Measurements from ENCODE around the gene SKIL.
"Not testable (repeated sequence)": the region's sequence is repeated elsewhere in the genome, so short reads cannot be mapped to it uniquely, and the experiment has no call there.

SKIL gene

DNA sequence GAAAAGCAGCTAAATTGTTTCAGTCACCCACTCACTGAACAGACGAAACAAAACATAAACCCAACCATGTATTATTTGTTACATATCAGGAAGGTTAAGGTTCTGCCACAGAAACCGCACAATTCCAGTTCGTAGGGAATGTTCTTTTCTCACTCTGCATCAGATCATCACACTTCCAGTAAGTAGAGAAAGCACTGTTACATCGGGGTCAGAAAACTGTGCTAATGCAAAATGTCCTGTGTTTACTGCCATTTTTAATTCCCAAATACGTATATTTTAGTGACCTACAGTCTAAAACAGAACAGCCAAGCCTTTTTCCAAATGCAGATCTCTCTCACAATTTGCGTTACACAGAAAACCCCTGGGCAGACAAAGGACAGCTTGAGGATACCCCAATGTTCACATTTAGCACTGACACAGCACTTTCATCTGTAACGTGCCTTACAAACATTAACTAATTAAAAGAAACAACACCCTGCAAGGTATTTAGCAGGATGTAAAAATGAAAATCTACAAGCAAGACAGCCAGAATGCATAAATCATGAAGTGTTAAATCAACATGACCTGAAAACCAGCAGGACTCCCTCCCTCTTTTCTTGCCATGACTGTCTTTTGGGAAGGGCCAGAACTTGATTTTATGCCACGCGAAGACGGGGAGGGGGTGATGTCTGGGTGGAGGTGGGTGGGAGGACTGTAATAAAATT lies 34.8 kb upstream of the SKIL start:
- in situ Hi-C loops (cut with MboI; ENCODE audit: low sequenced_read_pairs, unreplicated experiment) = no loop called here
- DNase-seq (ENCODE audit: low spot score) = no peak
- TF ChIP-seq, protein P1, sequence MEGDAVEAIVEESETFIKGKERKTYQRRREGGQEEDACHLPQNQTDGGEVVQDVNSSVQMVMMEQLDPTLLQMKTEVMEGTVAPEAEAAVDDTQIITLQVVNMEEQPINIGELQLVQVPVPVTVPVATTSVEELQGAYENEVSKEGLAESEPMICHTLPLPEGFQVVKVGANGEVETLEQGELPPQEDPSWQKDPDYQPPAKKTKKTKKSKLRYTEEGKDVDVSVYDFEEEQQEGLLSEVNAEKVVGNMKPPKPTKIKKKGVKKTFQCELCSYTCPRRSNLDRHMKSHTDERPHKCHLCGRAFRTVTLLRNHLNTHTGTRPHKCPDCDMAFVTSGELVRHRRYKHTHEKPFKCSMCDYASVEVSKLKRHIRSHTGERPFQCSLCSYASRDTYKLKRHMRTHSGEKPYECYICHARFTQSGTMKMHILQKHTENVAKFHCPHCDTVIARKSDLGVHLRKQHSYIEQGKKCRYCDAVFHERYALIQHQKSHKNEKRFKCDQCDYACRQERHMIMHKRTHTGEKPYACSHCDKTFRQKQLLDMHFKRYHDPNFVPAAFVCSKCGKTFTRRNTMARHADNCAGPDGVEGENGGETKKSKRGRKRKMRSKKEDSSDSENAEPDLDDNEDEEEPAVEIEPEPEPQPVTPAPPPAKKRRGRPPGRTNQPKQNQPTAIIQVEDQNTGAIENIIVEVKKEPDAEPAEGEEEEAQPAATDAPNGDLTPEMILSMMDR (IDR thresholded peaks at IDR 0.05; ENCODE audit: borderline replicate concordance, control extremely low read depth, extremely low read depth, insufficient read depth, missing control alignments) = no peak

DNA sequence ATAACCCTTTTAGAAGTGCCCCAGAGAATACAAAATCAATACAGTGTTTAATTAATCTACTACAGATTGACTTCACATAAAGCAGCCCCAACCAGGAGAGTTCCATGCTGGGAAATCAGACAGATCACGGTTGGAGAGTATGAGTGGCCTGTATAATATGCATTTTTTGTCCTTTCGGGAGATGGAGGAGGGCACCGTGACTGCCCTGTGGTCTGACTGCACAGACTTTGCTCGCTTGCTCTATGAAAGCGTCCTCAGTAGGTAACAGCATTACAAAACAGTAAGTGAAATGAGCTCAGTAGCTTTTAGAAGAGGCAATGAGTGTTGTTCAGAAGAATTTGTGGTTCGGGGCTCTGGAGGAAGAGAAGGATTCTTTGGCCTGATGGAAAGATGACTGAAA lies 34.2 kb upstream of the SKIL start:
- in situ Hi-C loops (cut with MboI; ENCODE audit: low sequenced_read_pairs, unreplicated experiment) = no loop called here
- TF ChIP-seq, protein P1 (IDR thresholded peaks at IDR 0.05; ENCODE audit: borderline replicate concordance, control extremely low read depth, extremely low read depth, insufficient read depth, missing control alignments) = no peak
- DNase-seq (ENCODE audit: low spot score) = no peak

DNA sequence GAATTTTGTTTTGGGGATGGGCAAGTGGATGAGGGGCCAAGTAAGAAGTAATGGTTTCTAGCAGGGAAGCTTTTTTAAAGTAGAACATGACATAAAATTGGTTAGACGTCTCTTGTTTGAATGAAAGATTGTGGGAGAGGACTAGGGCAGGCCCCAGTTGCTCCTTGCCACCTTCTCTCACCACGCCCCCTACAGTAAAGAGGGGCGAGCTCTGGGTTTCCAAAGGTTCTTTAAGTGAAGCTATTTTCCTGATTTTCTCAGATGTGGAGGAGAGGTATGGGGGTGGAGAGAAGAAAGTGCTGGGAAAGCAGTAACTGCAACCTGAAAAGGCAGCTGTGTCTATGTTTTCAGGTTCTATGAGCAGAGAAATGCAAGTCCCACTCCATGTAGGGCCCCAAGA lies 32.6 kb upstream of the SKIL start:
- in situ Hi-C loops (cut with MboI; ENCODE audit: low sequenced_read_pairs, unreplicated experiment) = no loop called here
- TF ChIP-seq, protein P1 (IDR thresholded peaks at IDR 0.05; ENCODE audit: borderline replicate concordance, control extremely low read depth, extremely low read depth, insufficient read depth, missing control alignments) = no peak
- no peak for DNase-seq (ENCODE audit: low spot score)

DNA sequence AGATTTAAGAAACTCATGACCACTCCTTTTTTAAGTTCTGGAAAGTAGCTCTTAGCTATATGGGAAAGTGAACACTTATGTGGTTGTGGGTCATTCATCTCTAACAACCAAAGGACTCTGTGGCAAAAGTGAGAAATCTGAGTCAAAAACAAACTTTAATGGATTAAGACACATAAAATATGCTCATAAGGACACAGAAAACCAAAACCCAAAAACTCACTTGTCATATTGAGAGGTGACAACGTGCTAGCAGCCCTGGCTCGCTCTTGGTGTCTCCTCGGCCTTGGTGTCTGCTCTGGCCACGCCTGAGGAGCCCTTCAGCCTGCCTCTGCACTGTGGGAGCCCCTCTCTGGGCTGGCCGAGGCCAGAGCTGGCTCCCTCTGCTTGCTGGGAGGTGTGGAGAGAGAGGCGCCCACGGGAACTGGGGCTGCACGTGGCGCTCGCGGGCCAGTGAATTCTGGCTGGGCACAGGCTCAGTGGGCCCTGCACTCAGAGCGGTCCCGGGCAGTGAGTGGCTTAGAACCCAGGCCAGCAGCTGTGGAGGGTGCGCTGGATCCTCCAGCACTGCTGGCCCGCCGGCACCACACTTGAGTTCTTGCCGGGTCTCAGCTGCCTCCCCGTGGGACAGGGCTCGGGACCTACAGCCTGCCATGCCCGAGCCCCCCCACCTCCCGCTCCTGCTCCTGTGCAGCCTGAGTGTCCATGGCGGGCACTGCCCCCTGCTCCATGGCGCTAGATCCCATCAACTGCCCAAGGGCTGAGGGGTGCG lies 30.3 kb upstream of the SKIL start:
- in situ Hi-C loops (cut with MboI; ENCODE audit: low sequenced_read_pairs, unreplicated experiment) = no loop called here
- DNase-seq (ENCODE audit: low spot score) = no peak
- TF ChIP-seq, protein P1 (IDR thresholded peaks at IDR 0.05; ENCODE audit: borderline replicate concordance, control extremely low read depth, extremely low read depth, insufficient read depth, missing control alignments) = no peak

DNA sequence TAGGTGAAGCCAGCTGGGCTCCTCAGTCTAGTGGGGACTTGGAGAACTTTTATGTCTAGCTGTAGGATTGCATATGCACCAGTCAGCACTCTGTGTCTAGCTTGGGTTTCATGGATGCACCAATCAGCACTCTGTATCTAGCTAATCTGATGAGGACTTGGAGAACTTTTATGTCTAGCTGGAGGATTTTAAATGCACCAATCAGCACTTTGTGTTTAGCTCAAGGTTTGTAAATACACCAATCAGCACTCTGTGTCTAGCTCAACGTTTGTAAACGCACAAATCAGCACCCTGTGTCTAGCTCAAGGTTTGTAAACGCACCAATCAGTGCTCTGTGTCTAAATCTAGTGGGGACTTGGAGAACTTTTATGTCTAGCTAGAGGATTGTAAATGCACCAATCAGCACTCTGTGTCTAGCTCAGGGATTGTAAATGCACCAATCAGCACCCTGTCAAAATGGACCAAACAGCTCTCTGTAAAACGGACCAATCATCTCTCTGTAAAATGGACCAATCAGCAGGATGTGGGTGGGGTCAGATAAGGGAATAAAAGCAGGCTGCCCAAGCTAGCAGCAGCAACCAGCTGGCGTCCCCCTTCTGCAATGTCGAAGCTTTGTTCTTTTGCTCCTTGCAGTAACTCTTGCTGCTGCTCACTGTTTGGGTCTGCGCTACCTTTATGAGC lies 29.5 kb upstream of the SKIL start:
- DNase-seq (ENCODE audit: low spot score); in situ Hi-C loops (cut with MboI; ENCODE audit: low sequenced_read_pairs, unreplicated experiment): not testable (repeated sequence)

DNA sequence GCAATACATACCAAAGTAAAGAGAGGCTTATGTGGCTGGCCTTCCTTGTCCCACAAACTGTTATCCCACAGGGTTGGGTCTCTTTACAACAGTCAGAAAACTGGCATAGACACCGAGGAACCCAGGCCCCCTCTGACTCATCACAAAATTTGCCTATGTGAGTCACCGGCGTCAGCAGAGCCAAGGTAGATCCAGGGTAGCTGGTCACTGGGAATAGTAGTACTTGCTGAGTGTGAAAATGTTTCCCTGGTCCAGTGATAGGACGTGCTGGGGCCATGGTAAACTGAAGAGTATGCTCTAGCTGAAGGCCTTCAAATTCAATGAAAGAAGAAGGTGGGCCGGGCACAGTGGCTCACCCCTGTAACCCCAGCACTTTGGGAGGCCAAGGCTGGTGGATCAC lies 27.1 kb upstream of the SKIL start:
- no peak for DNase-seq (ENCODE audit: low spot score)
- in situ Hi-C loops (cut with MboI; ENCODE audit: low sequenced_read_pairs, unreplicated experiment) = no loop called here
- TF ChIP-seq, protein P1 (IDR thresholded peaks at IDR 0.05; ENCODE audit: borderline replicate concordance, control extremely low read depth, extremely low read depth, insufficient read depth, missing control alignments) = no peak

DNA sequence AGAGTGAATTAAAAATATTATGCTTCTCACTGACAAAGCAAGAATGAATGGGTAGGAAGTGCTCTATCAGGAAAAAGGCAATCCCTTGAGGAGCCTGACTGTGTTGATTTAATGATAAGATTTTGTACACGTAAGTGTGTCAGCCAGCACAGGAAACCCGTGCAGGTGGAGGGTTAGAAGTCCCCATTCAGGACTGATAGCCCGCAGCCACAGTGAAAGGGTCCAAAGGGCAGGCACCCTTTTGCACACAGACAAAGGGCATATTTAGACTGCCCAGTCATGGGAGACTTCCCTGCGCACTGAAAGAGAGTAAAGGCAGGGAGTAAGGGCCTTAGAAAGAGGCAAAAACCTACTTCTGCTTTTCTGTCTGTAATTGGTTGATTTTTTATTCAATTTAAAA lies 26.4 kb upstream of the SKIL start:
- in situ Hi-C loops (cut with MboI; ENCODE audit: low sequenced_read_pairs, unreplicated experiment) = no loop called here
- TF ChIP-seq, protein P1 (IDR thresholded peaks at IDR 0.05; ENCODE audit: borderline replicate concordance, control extremely low read depth, extremely low read depth, insufficient read depth, missing control alignments) = no peak
- DNase-seq (ENCODE audit: low spot score) = no peak
